ENCODE results near the gene SPTBN1. TPM values are rescaled to one million over a fixed set of nuclear protein-coding genes. Genes with fewer than 3 reads are reported as not detected.
"Not testable (repeated sequence)": the region's sequence is repeated elsewhere in the genome, so short reads cannot be mapped to it uniquely, and the experiment has no call there.

SPTBN1 gene
- total and polyA plus RNA-seq, 9 of the 15 experiments (the other 6 are each of a cell fraction or from before 2014, with no cell fraction given): 8.9 to 66.8 (median 31.4) TPM

- ChIA-PET POLR2A (no interaction called here), CTCF (ENCODE audit: low intra/inter-chr PET ratio) (no interaction called here)
- H2AFZ ChIP-seq (ENCODE audit: low read depth, low read length): no peak overlapping the region
- no peak overlapping the region for H3K4me3 ChIP-seq
- H3K27me3 ChIP-seq (ENCODE audit: control insufficient read depth in 2 of 2, insufficient read depth in 2 of 2, low read length in 2 of 2): peaks cover 21 to 29% of the 10 kb centered on the region in 2 experiments; a peak in 4 of 5 replicates
- no peak overlapping the region for H3K9ac ChIP-seq (ENCODE audit: insufficient read depth in 1 of 2, low read depth in 2 of 2, low read length in 2 of 2)
- H3K4me1 ChIP-seq (replicated peaks in 1 of 2; ENCODE audit: control insufficient read depth in 2 of 2, insufficient read depth in 2 of 2, low read length in 2 of 2): no peaks in the 10 kb centered on the region
- FAIRE-seq: no peak
- H3K4me2 ChIP-seq (ENCODE audit: insufficient read depth, low read length): no peak overlapping the region
- H3K27ac ChIP-seq (ENCODE audit: extremely low read depth, low read depth, low read length): no peak overlapping the region
- DNase-seq (ENCODE audit: extremely low read depth in 1 of 4, low spot score in 3 of 4): no peak
- H3K36me3 ChIP-seq (ENCODE audit: control insufficient read depth, insufficient read depth, low read length): no peaks in the 10 kb centered on the region
- H3K9me3 ChIP-seq (replicated peaks; ENCODE audit: control insufficient read depth, insufficient read depth, low read depth, low read length): no peaks in the 10 kb centered on the region
- H3K79me2 ChIP-seq (ENCODE audit: control insufficient read depth, insufficient read depth, low read length): no peaks in the 10 kb centered on the region
- TF ChIP-seq CBFA2T2 (conservative IDR thresholded peaks at IDR 0.05) (0 out of 2 replicates have a peak, but pooled peaks have one; percentile 15), CBFA2T3 (IDR thresholded peaks at IDR 0.05) (peak; percentile 49), SRSF3 (IDR thresholded peaks at IDR 0.05; ENCODE audit: insufficient read depth, low read length) (no peak), USF1 (CRISPR knock-in tag; IDR thresholded peaks at IDR 0.05) (no peak), PHF8 (IDR thresholded peaks at IDR 0.05; ENCODE audit: borderline replicate concordance, low read length) (no peak), FOSL1 (tag; conservative IDR thresholded peaks at IDR 0.05) (peak; percentile 33; the same call in 1 of the 2 replicates), DDX20 (tag; IDR thresholded peaks at IDR 0.05; ENCODE audit: low read depth) (no peak)
- H4K20me1 ChIP-seq (replicated peaks; ENCODE audit: control insufficient read depth, insufficient read depth, low read length): no peaks in the 10 kb centered on the region
- no peaks in the 10 kb centered on the region for H3K9me1 ChIP-seq (ENCODE audit: control insufficient read depth, insufficient read depth, low read length)
- in situ Hi-C loops (cut with MboI) (no loop called here), intact Hi-C loops (cut with micrococcal nuclease) (no loop called here)
- ATAC-seq: no peak; the same call in 2 of the 3 replicates
- no TSS peak for BruUV-seq (replicated peaks)
- 0% methylated on average over 2 of the region's 2 CpGs for WGBS (ENCODE audit: insufficient coverage, low coverage, missing lambda C conversion rate)
Measured at GRCh38 chr2:54516842-54517241, 60.7 kb downstream of the SPTBN1 start.

- H3K4me1 ChIP-seq (replicated peaks in 1 of 2; ENCODE audit: control insufficient read depth in 2 of 2, insufficient read depth in 2 of 2, low read length in 2 of 2); H3K4me2 ChIP-seq (ENCODE audit: insufficient read depth, low read length); H3K9me1 ChIP-seq (ENCODE audit: control insufficient read depth, insufficient read depth, low read length); H3K27ac ChIP-seq (ENCODE audit: extremely low read depth, low read depth, low read length); DNase-seq (ENCODE audit: extremely low read depth in 1 of 4, low spot score in 3 of 4); POLR2A ChIA-PET; in situ Hi-C loops (cut with MboI); H3K9me3 ChIP-seq (replicated peaks; ENCODE audit: control insufficient read depth, insufficient read depth, low read depth, low read length); H4K20me1 ChIP-seq (replicated peaks; ENCODE audit: control insufficient read depth, insufficient read depth, low read length); H2AFZ ChIP-seq (ENCODE audit: low read depth, low read length); H3K79me2 ChIP-seq (ENCODE audit: control insufficient read depth, insufficient read depth, low read length); intact Hi-C loops (cut with micrococcal nuclease); H3K9ac ChIP-seq (ENCODE audit: insufficient read depth in 1 of 2, low read depth in 2 of 2, low read length in 2 of 2); BruUV-seq (replicated peaks); H3K36me3 ChIP-seq (ENCODE audit: control insufficient read depth, insufficient read depth, low read length); H3K4me3 ChIP-seq; ATAC-seq: not testable (repeated sequence)
- peaks cover 17 to 22% of the 10 kb centered on the region in 2 experiments; a peak in 4 of 5 replicates for H3K27me3 ChIP-seq (ENCODE audit: control insufficient read depth in 2 of 2, insufficient read depth in 2 of 2, low read length in 2 of 2)
- CTCF ChIA-PET (ENCODE audit: low intra/inter-chr PET ratio): interaction anchor here (0.6 kb wide), 1 partner anchor 514 kb away, joined by 4 read pairs; no protein-coding TSS in a partner anchor
- WGBS (ENCODE audit: insufficient coverage, low coverage, missing lambda C conversion rate): 10% methylated on average over 7 of the region's 7 CpGs
- peak; percentile 15 for FAIRE-seq
Measured at GRCh38 chr2:54518016-54518415, 61.9 kb downstream of the SPTBN1 start.

Data from K562 (cell line).